ENCODE measurements around the gene MTHFD2L.
A peak's percentile ranks its signal among the peaks of the same experiment; 100 is the strongest.

The MTHFD2L gene

DNA sequence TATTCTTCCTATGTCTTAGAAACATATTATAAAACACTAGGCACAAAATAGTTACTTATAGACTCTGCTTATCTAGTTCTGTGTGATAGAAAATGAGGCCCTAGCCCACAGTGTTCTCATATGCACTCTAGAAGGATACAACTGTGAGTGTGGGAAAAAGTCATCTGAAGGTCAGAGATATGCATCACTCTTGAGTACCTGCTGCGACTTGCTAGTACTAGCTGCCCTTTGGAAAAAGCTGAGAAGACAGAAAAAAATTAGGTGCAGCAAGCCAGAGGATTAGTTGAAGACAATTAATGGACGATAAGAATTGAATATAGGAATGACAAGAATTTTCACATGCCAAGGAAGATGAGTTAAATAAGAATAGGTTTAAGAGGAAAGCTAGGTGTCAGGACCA, 61.3 kb downstream of the MTHFD2L start:
- TF ChIP-seq, protein P1, sequence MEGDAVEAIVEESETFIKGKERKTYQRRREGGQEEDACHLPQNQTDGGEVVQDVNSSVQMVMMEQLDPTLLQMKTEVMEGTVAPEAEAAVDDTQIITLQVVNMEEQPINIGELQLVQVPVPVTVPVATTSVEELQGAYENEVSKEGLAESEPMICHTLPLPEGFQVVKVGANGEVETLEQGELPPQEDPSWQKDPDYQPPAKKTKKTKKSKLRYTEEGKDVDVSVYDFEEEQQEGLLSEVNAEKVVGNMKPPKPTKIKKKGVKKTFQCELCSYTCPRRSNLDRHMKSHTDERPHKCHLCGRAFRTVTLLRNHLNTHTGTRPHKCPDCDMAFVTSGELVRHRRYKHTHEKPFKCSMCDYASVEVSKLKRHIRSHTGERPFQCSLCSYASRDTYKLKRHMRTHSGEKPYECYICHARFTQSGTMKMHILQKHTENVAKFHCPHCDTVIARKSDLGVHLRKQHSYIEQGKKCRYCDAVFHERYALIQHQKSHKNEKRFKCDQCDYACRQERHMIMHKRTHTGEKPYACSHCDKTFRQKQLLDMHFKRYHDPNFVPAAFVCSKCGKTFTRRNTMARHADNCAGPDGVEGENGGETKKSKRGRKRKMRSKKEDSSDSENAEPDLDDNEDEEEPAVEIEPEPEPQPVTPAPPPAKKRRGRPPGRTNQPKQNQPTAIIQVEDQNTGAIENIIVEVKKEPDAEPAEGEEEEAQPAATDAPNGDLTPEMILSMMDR (IDR thresholded peaks at IDR 0.05; ENCODE audit: poor library complexity, severe bottlenecking): no peak
- Histone ChIP-seq H3K27ac (ENCODE audit: poor library complexity, severe bottlenecking) (peak overlapping the region; percentile 66), H3K36me3 (ENCODE audit: low read depth) (no peaks in the 10 kb centered on the region; the same call in 1 of the 2 replicates), H3K4me1 (ENCODE audit: insufficient read depth, poor library complexity, severe bottlenecking) (peaks cover 50% of the 10 kb centered on the region), H3K4me3 (ENCODE audit: severe bottlenecking) (no peak overlapping the region), H3K27me3 (ENCODE audit: insufficient read depth, poor library complexity, severe bottlenecking) (no peaks in the 10 kb centered on the region), H3K9me3 (ENCODE audit: severe bottlenecking) (no peaks in the 10 kb centered on the region)
- DNase-seq (ENCODE audit: low spot score) (no peak), ATAC-seq (ENCODE audit: low read depth) (peak; percentile 78)

DNA sequence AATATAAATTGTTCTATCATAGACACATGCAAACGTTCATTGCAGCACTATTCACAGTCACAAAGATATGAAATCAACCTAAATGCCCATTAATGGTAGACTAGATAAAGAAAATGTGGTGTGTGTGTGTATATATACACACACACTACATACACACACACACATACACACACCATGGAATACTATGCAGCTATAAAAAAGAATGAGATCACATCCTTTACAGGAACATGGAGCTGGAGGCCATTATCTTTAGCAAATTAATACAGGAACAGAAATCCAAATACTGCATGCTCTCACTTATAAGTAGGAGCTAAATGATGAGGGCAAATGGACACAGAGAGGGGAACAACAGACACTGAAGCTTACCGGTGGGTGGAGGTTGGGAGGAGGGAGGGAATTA, 65.2 kb downstream of the MTHFD2L start:
- H3K4me3 ChIP-seq (ENCODE audit: severe bottlenecking): no peak overlapping the region
- no peaks in the 10 kb centered on the region for H3K9me3 ChIP-seq (ENCODE audit: severe bottlenecking)
- H3K36me3 ChIP-seq (ENCODE audit: low read depth): no peaks in the 10 kb centered on the region; the same call in 1 of the 2 replicates
- DNase-seq (ENCODE audit: low spot score) (no peak), ATAC-seq (ENCODE audit: low read depth) (no peak)
- H3K4me1 ChIP-seq (ENCODE audit: insufficient read depth, poor library complexity, severe bottlenecking): peaks cover 40% of the 10 kb centered on the region
- TF ChIP-seq, protein P1 (IDR thresholded peaks at IDR 0.05; ENCODE audit: poor library complexity, severe bottlenecking): no peak
- no peaks in the 10 kb centered on the region for H3K27me3 ChIP-seq (ENCODE audit: insufficient read depth, poor library complexity, severe bottlenecking)
- no peak overlapping the region for H3K27ac ChIP-seq (ENCODE audit: poor library complexity, severe bottlenecking)

DNA sequence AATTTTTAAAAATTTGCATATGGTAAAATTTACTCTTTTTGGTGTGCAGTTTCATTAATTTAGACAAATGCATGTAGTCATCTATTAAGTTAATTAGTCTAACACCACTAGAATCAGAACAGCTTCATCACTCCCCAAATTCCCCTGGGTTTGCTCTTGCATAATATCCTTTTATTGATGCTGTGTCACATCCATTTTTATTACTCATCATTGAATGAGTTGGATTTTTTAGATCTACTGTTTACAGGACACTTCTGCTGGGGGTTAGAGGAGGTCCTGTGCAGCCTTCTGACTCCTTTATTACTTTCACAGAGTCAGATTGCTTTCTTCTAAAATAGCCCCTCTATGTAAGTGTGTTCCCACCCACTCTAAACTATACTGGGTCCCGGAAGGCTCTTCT, 65.9 kb downstream of the MTHFD2L start:
- no peak overlapping the region for H3K4me3 ChIP-seq (ENCODE audit: severe bottlenecking)
- H3K9me3 ChIP-seq (ENCODE audit: severe bottlenecking): no peaks in the 10 kb centered on the region
- peaks cover 33% of the 10 kb centered on the region for H3K4me1 ChIP-seq (ENCODE audit: insufficient read depth, poor library complexity, severe bottlenecking)
- no peak for DNase-seq (ENCODE audit: low spot score)
- peak; percentile 56; the same call in 2 of the 3 replicates for ATAC-seq (ENCODE audit: low read depth)
- TF ChIP-seq, protein P1 (IDR thresholded peaks at IDR 0.05; ENCODE audit: poor library complexity, severe bottlenecking): no peak
- no peaks in the 10 kb centered on the region; the same call in 1 of the 2 replicates for H3K36me3 ChIP-seq (ENCODE audit: low read depth)
- no peaks in the 10 kb centered on the region for H3K27me3 ChIP-seq (ENCODE audit: insufficient read depth, poor library complexity, severe bottlenecking)
- H3K27ac ChIP-seq (ENCODE audit: poor library complexity, severe bottlenecking): no peak overlapping the region

DNA sequence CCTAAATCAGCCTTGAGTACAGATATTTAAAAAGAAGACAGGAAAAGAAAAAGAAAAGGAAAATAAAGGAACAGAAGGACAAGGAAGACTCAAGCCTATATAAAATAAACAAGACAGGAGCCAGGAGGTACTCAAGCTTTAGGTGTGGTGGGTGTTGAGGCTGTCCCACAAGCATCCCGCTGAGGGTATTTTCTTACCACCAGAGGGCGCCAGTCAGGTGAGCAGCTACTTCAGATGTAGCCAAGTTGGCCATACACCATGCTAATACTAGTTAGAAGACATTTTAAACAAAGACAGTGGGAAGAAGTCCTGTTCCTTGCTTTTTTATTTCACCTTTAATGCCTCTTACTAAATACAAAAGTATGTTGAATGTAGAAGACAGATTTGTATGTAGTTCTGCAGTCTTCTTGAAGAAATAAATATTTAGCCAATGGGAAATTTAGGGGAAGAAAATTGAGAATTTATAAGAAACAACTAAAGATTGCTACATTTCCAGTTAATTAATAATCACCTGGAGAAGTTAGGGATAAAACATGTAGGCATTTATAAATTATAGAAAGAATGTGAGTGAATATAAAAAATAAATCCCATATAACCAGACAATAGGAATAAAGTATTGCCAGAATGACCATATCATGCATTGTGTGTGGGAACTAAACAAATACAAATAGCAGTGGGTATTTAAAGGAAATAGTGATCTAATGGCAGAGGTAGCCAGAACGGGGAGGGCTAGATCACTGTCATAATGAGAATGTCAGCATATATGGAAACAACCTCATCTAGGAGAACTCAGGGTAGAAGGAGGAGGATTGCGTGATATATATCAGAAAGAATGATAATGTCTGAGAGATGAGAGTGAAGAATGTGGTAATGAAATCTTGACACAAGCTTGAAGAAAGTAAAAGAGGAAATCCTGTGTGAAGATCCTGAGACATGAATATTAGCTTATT, 71.0 kb downstream of the MTHFD2L start:
- DNase-seq (ENCODE audit: low spot score) (no peak), ATAC-seq (ENCODE audit: low read depth) (peak; percentile 67)
- TF ChIP-seq, protein P1 (IDR thresholded peaks at IDR 0.05; ENCODE audit: poor library complexity, severe bottlenecking): peak; percentile 95
- peak overlapping the region; percentile 83 for H3K27ac ChIP-seq (ENCODE audit: poor library complexity, severe bottlenecking)
- H3K36me3 ChIP-seq (ENCODE audit: low read depth): no peaks in the 10 kb centered on the region
- H3K4me1 ChIP-seq (ENCODE audit: insufficient read depth, poor library complexity, severe bottlenecking): peaks cover 29% of the 10 kb centered on the region
- no peak overlapping the region for H3K4me3 ChIP-seq (ENCODE audit: severe bottlenecking)
- H3K27me3 ChIP-seq (ENCODE audit: insufficient read depth, poor library complexity, severe bottlenecking): no peaks in the 10 kb centered on the region
- H3K9me3 ChIP-seq (ENCODE audit: severe bottlenecking): no peaks in the 10 kb centered on the region
